T-helper 1 cell treated with Interleukin-12 subunit alpha and Interleukin-12 subunit beta and Interleukin-4 antibody, amounts not matched to agents 30 μg/mL and 1 μg/mL, for 36 hours (primary cell): ENCODE data around the gene SYT7.

Experiments used
- H3K27ac Mint-ChIP-seq: one replicate; pipeline ENCODE4 v1.8.0; 2021; ENCODE audit warnings: mild to moderate bottlenecking, mixed read lengths
- H3K27me3 Mint-ChIP-seq: one replicate; pipeline ENCODE4 v1.8.0; 2021; ENCODE audit warnings: low read depth, mixed read lengths
- H3K36me3 Mint-ChIP-seq: one replicate; pipeline ENCODE4 v1.8.0; 2021; ENCODE audit warnings: low read depth, mixed read lengths
- H3K4me1 Mint-ChIP-seq: one replicate; pipeline ENCODE4 v1.8.0; 2021; ENCODE audit warnings: low read depth, mixed read lengths
- H3K4me3 Mint-ChIP-seq: one replicate; pipeline ENCODE4 v1.8.0; 2021; ENCODE audit warnings: mild to moderate bottlenecking, moderate library complexity, mixed read lengths
- H3K9me3 Mint-ChIP-seq: one replicate; pipeline ENCODE4 v1.8.0; 2021; ENCODE audit warnings: mixed read lengths

The SYT7 gene

DNA sequence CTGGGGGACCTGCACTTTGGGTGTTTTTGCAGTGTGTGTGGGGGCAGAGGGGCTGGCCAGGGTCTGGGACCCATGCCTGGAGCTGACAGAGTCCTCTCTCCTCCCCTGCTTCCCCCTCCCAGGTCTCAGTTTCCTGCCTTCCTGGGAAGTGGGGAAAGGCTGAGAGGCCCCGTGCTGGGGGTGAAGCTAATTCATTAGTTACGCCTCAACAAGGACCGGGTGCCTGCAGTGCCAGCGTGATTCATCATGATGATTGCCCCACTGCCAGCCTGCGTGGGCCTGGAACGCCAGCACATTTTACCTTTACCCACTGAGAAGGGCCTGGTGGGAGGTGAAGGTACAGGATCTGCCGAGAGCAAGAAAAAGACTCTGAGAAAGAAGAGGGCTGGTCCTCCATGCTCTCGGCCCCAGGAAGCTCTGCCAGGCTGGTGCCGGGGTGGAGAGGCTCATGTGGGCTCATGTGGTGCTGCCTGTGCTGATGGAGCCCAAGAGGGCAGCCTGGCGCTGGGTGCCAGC is 75.2 kb downstream of the SYT7 start:
- no peaks in the 10 kb centered on the region for H3K36me3 Mint-ChIP-seq
- no peaks in the 10 kb centered on the region for H3K9me3 Mint-ChIP-seq
- peaks cover 49% of the 10 kb centered on the region for H3K27me3 Mint-ChIP-seq
- H3K4me1 Mint-ChIP-seq = peaks cover 4% of the 10 kb centered on the region
- no peak overlapping the region for H3K27ac Mint-ChIP-seq
- H3K4me3 Mint-ChIP-seq = no peak overlapping the region

DNA sequence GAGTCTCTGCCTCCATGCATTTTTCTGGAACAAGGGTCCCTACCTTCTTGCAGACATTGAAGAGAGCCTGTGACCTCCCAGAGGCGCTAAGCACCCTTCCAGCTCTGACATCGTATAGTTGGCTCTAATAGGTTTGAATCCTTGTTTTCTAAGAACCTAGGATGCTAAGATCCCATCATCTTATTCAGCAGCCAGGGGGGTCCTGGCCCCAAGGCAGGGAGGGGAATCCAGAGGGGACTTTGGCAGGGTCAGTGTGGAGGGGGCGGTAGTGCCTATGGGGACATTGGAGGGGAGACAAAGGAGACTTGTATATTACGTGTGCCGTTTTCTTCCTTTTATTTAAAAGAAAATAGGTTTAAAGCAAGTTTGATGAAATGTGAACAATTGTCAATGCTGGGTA is 75.8 kb downstream of the SYT7 start:
- no peak overlapping the region for H3K4me3 Mint-ChIP-seq
- no peaks in the 10 kb centered on the region for H3K36me3 Mint-ChIP-seq
- no peak overlapping the region for H3K27ac Mint-ChIP-seq
- peaks cover 45% of the 10 kb centered on the region for H3K27me3 Mint-ChIP-seq
- H3K4me1 Mint-ChIP-seq = peaks cover 4% of the 10 kb centered on the region
- no peaks in the 10 kb centered on the region for H3K9me3 Mint-ChIP-seq

DNA sequence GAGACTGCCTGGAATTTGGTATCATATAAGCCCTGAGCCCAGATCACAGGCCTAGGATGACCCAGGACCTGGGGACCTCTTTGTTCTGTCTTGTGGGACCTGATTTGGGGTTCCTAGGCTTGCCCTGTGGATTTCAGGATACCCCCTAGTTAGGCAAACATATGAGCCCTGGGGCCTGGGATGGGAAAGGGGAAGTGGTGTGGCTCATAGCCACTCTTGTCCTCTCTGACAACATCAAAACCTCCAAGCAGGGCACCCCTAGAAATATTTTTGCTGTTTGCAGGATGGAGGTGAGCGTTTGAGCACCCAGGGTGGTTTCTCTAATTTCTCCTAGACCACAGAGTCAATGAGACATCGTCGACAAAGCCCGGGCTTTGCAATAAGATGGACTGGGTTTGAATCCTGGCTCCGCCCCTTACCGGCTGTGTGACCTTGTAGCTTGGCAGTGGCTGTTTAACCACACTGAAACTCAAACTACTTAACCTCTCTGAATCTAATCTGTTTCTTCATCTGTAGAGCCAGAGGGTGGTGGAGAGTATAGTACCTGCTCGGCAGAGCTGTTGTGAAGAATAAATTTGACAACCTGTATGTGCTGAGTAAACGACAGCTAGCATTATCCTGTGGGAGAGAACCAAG is 77.6 kb downstream of the SYT7 start:
- no peak overlapping the region for H3K27ac Mint-ChIP-seq

DNA sequence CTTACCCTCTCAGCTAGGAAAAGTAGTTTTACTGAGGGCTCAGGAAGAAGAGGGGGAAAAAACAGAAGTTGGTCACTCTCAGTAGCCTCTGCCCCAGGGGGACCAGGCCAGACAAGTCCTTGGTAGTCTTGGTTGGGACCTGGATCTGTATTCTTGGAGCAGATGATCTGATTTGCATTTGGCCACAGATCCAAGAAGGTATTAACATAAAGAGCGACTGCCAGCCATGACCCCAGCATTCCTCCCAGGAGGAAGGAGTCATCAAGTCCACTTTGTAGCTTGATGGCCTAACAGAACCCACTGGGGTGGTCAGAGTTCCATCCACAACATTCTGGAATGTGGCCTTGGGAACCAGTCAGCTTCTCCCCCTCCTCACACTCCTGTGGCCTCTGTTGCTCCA is 78.4 kb downstream of the SYT7 start:
- no peaks in the 10 kb centered on the region for H3K4me1 Mint-ChIP-seq
- H3K9me3 Mint-ChIP-seq = no peaks in the 10 kb centered on the region
- H3K27me3 Mint-ChIP-seq = peaks cover 39% of the 10 kb centered on the region
- no peak overlapping the region for H3K4me3 Mint-ChIP-seq
- H3K27ac Mint-ChIP-seq = no peak overlapping the region
- no peaks in the 10 kb centered on the region for H3K36me3 Mint-ChIP-seq

More for the DNA sequence above, 77.6 kb downstream of the SYT7 start:
- peaks cover 4% of the 10 kb centered on the region for H3K4me1 Mint-ChIP-seq
- H3K9me3 Mint-ChIP-seq = no peaks in the 10 kb centered on the region
- peaks cover 47% of the 10 kb centered on the region for H3K27me3 Mint-ChIP-seq
- no peaks in the 10 kb centered on the region for H3K36me3 Mint-ChIP-seq
- H3K4me3 Mint-ChIP-seq = no peak overlapping the region

DNA sequence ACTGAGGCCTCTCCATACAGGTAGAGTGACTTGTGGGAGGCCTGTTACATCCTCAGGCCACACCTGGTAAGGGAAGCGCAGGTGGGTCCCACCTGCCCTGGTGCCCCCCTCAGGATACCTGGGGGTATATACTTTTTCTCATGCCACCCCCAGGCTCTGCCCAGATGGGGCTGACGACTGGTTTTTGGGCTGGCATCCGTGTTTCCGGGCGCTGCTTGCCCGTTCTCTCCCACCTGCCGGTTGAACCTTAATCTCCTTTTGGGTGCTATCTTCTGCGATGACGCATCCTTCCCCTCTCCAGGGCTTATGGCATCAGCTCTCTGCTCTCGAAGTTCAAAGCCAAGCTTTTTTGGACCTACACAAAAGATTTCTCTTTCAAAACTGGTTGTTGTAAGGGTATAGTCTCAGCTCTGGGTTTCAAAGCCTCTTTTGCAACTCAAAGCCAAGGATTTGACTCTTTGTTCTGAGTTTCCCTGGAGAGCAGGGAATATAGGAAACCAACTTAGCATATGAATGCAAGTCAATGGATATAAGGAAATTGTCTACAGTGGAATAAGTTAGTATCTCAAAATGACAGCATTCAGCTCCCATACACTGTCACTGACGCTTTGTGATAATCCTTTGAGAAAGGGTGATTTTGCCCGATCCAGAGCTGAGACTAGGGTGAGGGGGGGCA is 80.9 kb downstream of the SYT7 start:
- Mint-ChIP-seq H3K9me3 (no peaks in the 10 kb centered on the region), H3K27me3 (peaks cover 17% of the 10 kb centered on the region)

DNA sequence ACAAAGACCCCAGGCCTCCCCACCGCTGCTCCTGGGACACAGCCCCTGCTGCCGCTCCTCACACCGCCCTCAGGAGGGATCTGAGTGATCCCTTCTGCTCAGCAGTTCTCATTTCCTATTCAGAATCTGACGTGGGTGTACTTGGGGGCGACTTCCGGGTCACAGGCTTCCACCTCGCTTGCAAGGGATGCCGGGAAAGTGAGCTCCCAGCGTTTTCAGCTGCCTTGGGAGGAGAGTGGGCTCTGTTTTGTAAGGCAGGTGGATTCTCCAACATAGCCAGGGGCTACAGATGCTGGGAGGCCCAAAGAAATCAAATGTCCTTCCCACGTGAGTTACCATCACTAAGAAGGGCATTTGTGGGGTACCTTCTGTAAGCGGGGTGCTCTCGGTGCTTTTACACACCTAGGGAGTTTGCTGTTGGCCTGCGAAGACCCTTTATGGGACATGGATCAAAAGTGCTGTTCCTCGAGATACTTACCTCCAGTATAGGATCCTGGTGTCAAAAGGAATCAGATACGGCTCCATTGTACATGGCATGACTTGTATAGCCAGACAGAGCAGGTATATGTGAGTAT is 82.0 kb downstream of the SYT7 start:
- H3K4me1 Mint-ChIP-seq = no peaks in the 10 kb centered on the region
- H3K9me3 Mint-ChIP-seq = no peaks in the 10 kb centered on the region
- no peak overlapping the region for H3K4me3 Mint-ChIP-seq
- no peak overlapping the region for H3K27ac Mint-ChIP-seq
- H3K27me3 Mint-ChIP-seq = peaks cover 12% of the 10 kb centered on the region
- no peaks in the 10 kb centered on the region for H3K36me3 Mint-ChIP-seq

More for the DNA sequence above, 80.9 kb downstream of the SYT7 start:
- H3K4me1 Mint-ChIP-seq = no peaks in the 10 kb centered on the region
- H3K36me3 Mint-ChIP-seq = no peaks in the 10 kb centered on the region
- no peak overlapping the region for H3K27ac Mint-ChIP-seq
- no peak overlapping the region for H3K4me3 Mint-ChIP-seq

DNA sequence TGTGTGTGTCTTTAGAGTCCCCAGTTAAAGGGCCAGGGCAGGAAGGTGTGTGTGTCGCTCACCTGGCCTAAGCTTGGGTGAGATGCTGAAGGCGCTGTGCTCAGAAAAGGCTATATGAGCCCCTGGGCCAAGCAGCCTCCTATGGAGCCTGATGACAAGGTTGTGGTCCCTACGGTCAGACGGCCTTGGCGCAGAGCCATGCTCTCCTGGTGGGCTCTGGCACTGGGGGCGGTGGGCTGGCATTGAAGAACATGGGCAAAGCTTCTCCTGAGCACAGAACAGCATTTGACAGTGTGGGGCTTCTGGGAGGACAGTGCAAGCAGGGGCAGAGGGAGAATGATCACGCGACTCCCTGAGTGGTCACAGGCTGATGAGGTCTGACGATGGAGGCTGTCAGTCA is 83.0 kb downstream of the SYT7 start:
- Mint-ChIP-seq H3K9me3 (no peaks in the 10 kb centered on the region), H3K27me3 (peaks cover 12% of the 10 kb centered on the region), H3K36me3 (no peaks in the 10 kb centered on the region), H3K4me1 (no peaks in the 10 kb centered on the region), H3K4me3 (no peak overlapping the region), H3K27ac (no peak overlapping the region)

DNA sequence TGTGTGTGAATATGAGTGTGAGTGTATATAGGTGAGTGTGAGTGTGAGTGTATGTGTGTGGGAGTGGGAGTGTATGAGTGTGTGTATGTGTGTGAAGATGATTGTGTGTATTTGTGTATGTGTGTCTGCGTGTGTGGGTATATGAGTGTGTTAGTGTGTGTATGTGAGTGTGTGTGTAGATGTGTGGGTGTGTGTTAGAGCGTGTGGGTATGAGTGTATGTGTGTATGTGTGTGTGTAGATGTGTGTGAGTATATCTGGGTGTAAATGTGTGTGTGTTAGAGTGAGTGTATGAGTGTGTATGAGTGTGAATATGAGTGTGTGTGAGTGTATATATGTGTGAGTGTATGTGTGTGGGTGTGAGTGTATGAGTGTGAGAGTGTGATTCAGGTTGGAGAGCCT is 83.4 kb downstream of the SYT7 start:
- Mint-ChIP-seq H3K4me3 (no peak overlapping the region), H3K9me3 (no peaks in the 10 kb centered on the region), H3K4me1 (no peaks in the 10 kb centered on the region), H3K27me3 (peaks cover 8% of the 10 kb centered on the region), H3K36me3 (no peaks in the 10 kb centered on the region), H3K27ac (no peak overlapping the region)

DNA sequence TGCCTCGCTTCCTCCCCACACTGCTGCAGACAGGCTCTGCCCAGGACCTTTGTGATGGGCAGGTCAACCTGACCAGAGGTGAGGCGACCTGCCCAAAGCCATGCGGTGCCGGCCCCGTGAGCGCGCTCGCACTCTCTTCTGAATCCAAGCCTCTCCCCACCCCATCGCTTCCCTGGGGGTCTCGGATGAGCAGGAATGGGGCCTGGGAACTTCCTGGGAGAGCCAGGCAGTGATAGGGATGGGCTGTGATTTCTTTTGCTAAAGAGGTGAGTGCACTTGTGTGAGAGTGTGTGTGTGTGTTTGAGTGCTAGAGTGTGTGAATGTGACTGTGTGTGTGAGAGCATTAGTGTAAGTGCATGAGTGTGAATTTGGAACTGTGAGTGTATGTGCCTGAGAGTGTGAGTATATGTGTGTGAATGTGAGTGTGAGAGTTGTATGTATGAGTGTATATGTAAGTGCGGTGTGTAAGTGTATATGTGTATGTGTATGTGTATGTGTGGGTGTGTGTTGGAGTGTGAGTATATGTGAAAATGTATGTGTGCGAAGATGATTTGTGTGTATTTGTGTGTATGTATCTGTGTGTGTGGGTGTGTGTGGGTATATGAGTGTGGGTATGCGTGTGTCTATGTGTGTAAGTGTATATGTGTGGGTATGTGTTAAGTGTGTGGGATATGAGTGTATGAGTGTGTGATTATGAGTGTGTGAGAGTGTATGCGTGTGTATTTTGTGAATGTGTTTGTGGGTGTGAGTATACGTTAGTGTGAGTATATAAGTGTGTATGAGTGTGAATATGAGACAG is 84.1 kb downstream of the SYT7 start:
- H3K27me3 Mint-ChIP-seq = peaks cover 3% of the 10 kb centered on the region
- no peaks in the 10 kb centered on the region for H3K36me3 Mint-ChIP-seq
- H3K4me1 Mint-ChIP-seq = no peaks in the 10 kb centered on the region
- no peaks in the 10 kb centered on the region for H3K9me3 Mint-ChIP-seq
- no peak overlapping the region for H3K27ac Mint-ChIP-seq
- H3K4me3 Mint-ChIP-seq = no peak overlapping the region

DNA sequence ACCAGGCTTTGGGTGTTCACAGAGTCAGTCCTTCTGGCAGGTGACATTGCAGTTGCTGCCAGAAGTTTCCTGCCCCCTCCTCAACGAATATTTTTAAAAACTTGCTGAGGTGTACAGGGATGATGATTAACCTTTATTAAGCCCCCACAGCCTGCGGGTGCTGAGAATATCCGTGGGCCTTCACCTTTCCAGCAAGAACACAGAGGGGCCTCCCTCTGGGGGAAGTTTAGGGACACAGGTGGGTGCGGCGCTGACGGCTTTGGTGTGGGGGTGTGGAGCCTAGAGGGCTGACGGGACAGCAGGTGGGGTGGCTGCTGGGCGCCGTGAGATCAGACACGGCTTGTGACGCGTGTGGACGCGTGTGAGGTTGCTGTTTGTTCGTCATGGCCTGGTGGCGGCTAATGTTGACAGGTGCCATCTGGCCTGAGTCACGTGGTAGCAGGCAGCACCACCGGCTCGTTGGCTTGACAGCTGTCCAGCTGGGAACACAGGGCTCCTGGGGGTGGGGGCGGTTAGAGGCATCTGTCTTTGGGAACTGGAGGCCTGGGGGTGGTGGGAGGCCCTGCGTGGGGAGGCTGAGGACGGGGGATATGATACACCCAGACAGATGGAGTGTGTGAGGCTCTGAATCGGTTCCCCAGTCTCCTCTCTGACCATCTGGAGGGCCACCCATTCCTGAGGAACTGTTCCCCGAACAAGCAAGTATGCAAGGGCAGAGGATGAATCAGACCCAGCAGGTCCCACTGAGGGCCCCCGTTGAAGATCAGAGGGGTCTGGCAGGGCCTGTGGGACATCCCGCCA is 84.9 kb downstream of the SYT7 start:
- H3K27me3 Mint-ChIP-seq = peaks cover 3% of the 10 kb centered on the region
- H3K4me3 Mint-ChIP-seq = no peak overlapping the region
- no peak overlapping the region for H3K27ac Mint-ChIP-seq
- H3K36me3 Mint-ChIP-seq = no peaks in the 10 kb centered on the region
- no peaks in the 10 kb centered on the region for H3K9me3 Mint-ChIP-seq
- no peaks in the 10 kb centered on the region for H3K4me1 Mint-ChIP-seq

DNA sequence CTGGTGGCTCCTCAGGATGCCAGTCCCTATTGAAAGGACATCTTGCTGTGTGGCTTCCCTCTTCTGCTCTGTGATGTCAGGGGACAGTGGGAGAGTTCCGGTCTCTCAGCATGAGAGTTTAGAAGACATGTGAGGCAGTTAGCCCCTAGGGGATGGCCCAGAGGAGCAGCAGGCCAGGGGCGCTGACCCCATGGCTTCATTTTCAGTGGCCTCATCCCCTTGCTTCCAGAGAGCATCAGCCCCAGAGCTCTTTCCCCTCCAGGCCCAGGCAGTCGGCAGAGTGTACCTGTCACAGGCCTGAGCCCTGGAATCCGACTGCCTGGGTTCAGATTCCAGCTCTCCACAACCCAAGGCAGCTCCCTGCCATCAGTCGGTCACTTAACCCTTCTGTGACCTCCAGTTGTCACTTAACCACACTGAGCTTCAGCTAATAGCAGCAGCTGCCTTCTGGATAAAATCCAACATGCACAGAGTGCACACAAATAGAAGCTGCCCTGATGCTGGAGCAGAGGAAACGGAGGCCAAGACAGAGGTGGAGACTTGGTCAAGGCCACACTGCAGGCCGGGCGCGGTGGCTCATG is 86.4 kb downstream of the SYT7 start:
- H3K27me3 Mint-ChIP-seq = no peaks in the 10 kb centered on the region
- H3K36me3 Mint-ChIP-seq = no peaks in the 10 kb centered on the region
- no peak overlapping the region for H3K27ac Mint-ChIP-seq
- no peaks in the 10 kb centered on the region for H3K4me1 Mint-ChIP-seq
- no peaks in the 10 kb centered on the region for H3K9me3 Mint-ChIP-seq
- no peak overlapping the region for H3K4me3 Mint-ChIP-seq

DNA sequence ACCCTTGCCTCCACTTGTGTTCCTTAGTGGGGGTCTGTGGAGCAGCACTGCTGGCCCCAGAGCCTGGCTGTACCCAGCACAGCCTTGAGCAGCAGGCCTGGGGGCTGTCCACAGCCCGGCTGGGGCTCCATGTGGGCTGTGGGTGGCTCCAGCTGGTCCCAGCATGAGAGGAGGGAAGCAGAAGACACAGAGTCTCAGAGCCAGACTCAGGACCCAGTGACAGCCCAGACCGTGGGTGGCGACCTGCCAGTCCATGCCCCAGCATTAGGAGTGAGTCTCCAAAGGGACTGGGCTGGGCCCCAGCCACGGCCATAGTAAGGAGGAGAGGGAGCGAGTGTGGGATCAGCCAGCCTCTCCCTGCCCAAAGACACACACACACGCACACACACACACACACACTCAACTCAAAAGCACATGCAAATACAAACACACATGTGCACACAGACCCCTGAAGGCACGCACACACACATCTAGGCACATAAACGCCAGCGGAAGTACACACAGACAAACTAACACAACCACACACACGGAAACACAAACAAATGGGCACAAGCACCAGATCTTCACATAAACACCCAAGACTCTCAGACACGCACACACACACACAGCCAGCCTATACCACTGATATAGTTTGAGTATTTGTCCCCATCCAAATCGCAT is 89.0 kb downstream of the SYT7 start:
- H3K27ac Mint-ChIP-seq = no peak overlapping the region
- H3K4me3 Mint-ChIP-seq = no peak overlapping the region
- no peaks in the 10 kb centered on the region for H3K9me3 Mint-ChIP-seq
- H3K36me3 Mint-ChIP-seq = no peaks in the 10 kb centered on the region
- no peaks in the 10 kb centered on the region for H3K4me1 Mint-ChIP-seq
- H3K27me3 Mint-ChIP-seq = no peaks in the 10 kb centered on the region
